GM23248 (cell line): Measurements from ENCODE around the gene NEK2. TPM values are rescaled to one million over a fixed set of nuclear protein-coding genes. Genes with fewer than 3 reads are reported as not detected.

Experiments
- DNase-seq: peaks from one replicate; pipeline ENCODE4 v3.0.0-alpha.2; 2015
- H2AFZ ChIP-seq: fragments of 200-600 bp; sonication (generic); 2 replicates; pipeline ENCODE4 v1.6.1; 2016; ENCODE audit warnings: antibody characterized with exemption
- H3F3A ChIP-seq: fragments of 200-600 bp; sonication (generic); 2 replicates; pipeline ENCODE4 v1.6.1; 2016; ENCODE audit warnings: mild to moderate bottlenecking, antibody characterized with exemption, mixed run types; ENCODE audit not compliant: insufficient read depth
- H3K27ac ChIP-seq: fragments of 200-600 bp; sonication (generic); 2 replicates; pipeline ENCODE4 v1.5.1; 2016; ENCODE audit warnings: mild to moderate bottlenecking
- H3K27me3 ChIP-seq: fragments of 200-600 bp; sonication (generic); replicated peaks from 2 replicates; pipeline ENCODE4 v1.6.1; 2016; ENCODE audit warnings: mild to moderate bottlenecking; ENCODE audit not compliant: insufficient read depth
- H3K36me3 ChIP-seq: fragments of 200-600 bp; sonication (generic); 2 replicates; pipeline ENCODE4 v1.6.1; 2016; ENCODE audit warnings: low read depth, mild to moderate bottlenecking
- H3K4me1 ChIP-seq: fragments of 200-600 bp; sonication (generic); 2 replicates; pipeline ENCODE4 v1.6.1; 2016; ENCODE audit warnings: mild to moderate bottlenecking; ENCODE audit not compliant: insufficient read depth
- H3K4me2 ChIP-seq: fragments of 200-600 bp; sonication (generic); one replicate; pipeline ENCODE4 v1.6.1; 2016; ENCODE audit warnings: mild to moderate bottlenecking; ENCODE audit not compliant: unreplicated experiment
- H3K4me3 ChIP-seq: fragments of 200-600 bp; sonication (generic); 2 replicates; pipeline ENCODE4 v1.5.1; 2016; ENCODE audit warnings: mild to moderate bottlenecking
- H3K79me2 ChIP-seq: fragments of 200-600 bp; sonication (generic); 2 replicates; pipeline ENCODE4 v1.6.1; 2016; ENCODE audit warnings: mild to moderate bottlenecking; ENCODE audit not compliant: insufficient read depth
- H3K9ac ChIP-seq: fragments of 200-600 bp; sonication (generic); 2 replicates; pipeline ENCODE4 v1.6.1; 2016; ENCODE audit warnings: mild to moderate bottlenecking
- H3K9me2 ChIP-seq: fragments of 200-600 bp; sonication (generic); 2 replicates; pipeline ENCODE4 v1.6.1; 2016; ENCODE audit warnings: mixed run types, mild to moderate bottlenecking, moderate library complexity; ENCODE audit not compliant: insufficient read depth
- H3K9me3 ChIP-seq: fragments of 200-600 bp; sonication (generic); one replicate; pipeline ENCODE4 v1.6.1; 2017; ENCODE audit warnings: low read depth
- H4K20me1 ChIP-seq: fragments of 200-600 bp; sonication (generic); 2 replicates; pipeline ENCODE4 v1.6.0; 2016; ENCODE audit not compliant: insufficient read depth
- EZH2 ChIP-seq: fragments of 200-600 bp; sonication (generic); IDR thresholded peaks from 2 replicates; pipeline ENCODE4 v1.6.1; 2018; ENCODE audit warnings: antibody characterized with exemption, mild to moderate bottlenecking; ENCODE audit not compliant: insufficient read depth, poor library complexity, severe bottlenecking
- EZH2phosphoT487 ChIP-seq: fragments of 200-600 bp; sonication (generic); IDR thresholded peaks from 2 replicates; pipeline ENCODE4 v1.6.1; 2018; ENCODE audit warnings: antibody characterized with exemption, moderate library complexity, mild to moderate bottlenecking, low read depth; ENCODE audit not compliant: insufficient read depth
- WGBS, 2 experiments: methylation state at CpG; one replicate each; pipeline ENCODE4 v1.1.6; 2015 to 2017; ENCODE audit warnings: low lambda C conversion rate in 2 of 2, low coverage in 1 of 2; ENCODE audit errors: missing lambda C conversion rate in 2 of 2; 5-methylcytosine and 5-hydroxymethylcytosine counted together
- in situ Hi-C: fragments of 300-500 bp; cut with MboI; formaldehyde crosslinking; loops from 2 replicates; pipeline ENCODE4 v1.15.0; 2020
- polyA plus RNA-seq: library from polyadenylated mRNA; unstranded; fragments of >200 nt; fragmentation: Nextera tagmentation; extraction: Ambion mirVana; gene quantifications from 2 replicates; pipeline ENCODE4 v1.2.1, GENCODE V29; 2016
- total RNA-seq: library from RNA; depleted of rRNA; stranded (reverse); fragments of >200 nt; shearing (Covaris generic); gene quantifications from 2 replicates; pipeline ENCODE4 v1.2.3, GENCODE V29; 2014

NEK2 gene
- total and polyA plus RNA-seq, 2 experiments from 2014 or later, result 10.6 to 11.3 TPM

DNA sequence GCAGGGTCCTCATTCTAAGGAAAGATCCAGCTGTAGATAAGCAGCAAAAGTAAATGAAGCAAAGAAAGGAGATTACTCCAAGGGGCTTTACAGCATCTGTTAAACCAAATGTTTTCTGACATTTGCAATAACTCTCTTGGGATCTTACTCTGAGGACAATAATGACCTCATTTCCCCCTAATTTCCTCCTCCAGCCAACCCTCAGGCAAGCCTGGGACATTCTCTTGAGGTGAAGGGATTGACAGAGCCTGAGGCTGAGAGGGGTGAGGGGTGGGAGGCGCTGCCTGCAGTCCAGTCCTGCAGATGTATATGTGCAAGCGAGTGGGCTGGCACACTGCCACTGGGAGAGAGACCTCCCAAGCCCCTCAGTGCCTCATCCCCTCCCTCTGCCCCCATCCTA lies 40.5 kb upstream of the NEK2 start:
- Histone ChIP-seq H4K20me1 (no peaks in the 10 kb centered on the region), H3K4me1 (no peaks in the 10 kb centered on the region), H3K9me2 (no peaks in the 10 kb centered on the region), H3K4me3 (no peak overlapping the region), H3K9me3 (no peaks in the 10 kb centered on the region), H3K27ac (no peak overlapping the region), H3F3A (no peaks in the 10 kb centered on the region), H2AFZ (no peak overlapping the region), H3K9ac (no peak overlapping the region), H3K36me3 (no peaks in the 10 kb centered on the region), H3K79me2 (no peaks in the 10 kb centered on the region), H3K4me2 (no peak overlapping the region), H3K27me3 (no peaks in the 10 kb centered on the region; the same call in 1 of the 2 replicates)
- no peak for DNase-seq
- in situ Hi-C loops, result no loop called here
- TF ChIP-seq EZH2phosphoT487, result no peak
- no peak for TF ChIP-seq EZH2
- WGBS, 2 experiments, result 8 to 10% methylated on average over 2 of the region's 2 CpGs

DNA sequence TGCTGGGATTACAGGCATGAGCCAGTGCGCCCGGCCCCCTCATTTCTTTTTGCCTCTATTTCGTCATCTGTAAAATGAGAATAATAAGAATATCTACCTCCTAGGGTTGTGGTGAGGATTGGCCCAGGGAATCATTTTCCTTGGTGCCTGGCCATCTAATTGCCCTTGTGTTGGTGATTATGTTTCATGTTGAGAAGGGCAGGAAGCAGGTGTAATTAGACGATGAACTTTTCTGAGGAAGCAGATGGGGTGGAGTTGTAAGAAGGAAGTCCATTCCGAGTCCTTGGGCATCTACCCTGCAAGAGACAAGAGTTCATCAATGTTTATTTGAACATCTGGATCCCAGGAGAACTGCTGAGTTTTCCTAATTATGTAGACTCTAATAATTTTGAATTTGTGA lies 38.7 kb upstream of the NEK2 start:
- in situ Hi-C loops, result no loop called here
- Histone ChIP-seq H3K9ac (no peak overlapping the region), H3K27ac (no peak overlapping the region), H3K79me2 (no peaks in the 10 kb centered on the region), H3K4me1 (no peaks in the 10 kb centered on the region), H3K9me3 (no peaks in the 10 kb centered on the region), H3K36me3 (no peaks in the 10 kb centered on the region), H3K4me3 (no peak overlapping the region), H2AFZ (no peak overlapping the region), H3K27me3 (no peaks in the 10 kb centered on the region; the same call in 1 of the 2 replicates), H3K9me2 (no peaks in the 10 kb centered on the region), H4K20me1 (no peaks in the 10 kb centered on the region), H3K4me2 (no peak overlapping the region), H3F3A (no peaks in the 10 kb centered on the region)
- no peak for DNase-seq
- TF ChIP-seq EZH2phosphoT487 (no peak), EZH2 (no peak)
- whole genome bisulfite sequencing, 2 experiments, result 65 to 67% methylated on average over 5 of the region's 5 CpGs

DNA sequence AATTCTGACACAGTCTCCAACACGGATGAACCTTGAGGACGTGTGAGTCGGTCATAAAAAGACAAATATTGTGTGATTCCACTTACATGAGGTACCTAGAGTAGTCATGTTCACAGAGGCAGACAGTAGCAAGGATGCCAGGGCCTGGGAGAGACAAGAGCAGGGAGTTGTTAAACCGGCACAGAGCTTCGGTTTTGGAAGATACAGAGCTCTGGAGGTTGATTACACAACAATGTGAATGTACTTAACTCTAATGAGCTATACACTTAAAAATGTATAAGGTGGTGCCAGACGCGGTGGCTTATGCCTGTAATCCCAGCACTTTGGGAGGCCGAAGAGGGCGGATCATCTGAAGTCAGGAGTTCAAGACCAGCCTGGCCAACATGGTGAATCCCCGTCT lies 37.8 kb upstream of the NEK2 start:
- H3K36me3 ChIP-seq, result no peaks in the 10 kb centered on the region
- H3K4me3 ChIP-seq, result no peak overlapping the region
- 61 to 62% methylated on average over 10 of the region's 10 CpGs for WGBS, 2 experiments
- no peak overlapping the region for H3K27ac ChIP-seq
- no peaks in the 10 kb centered on the region for H4K20me1 ChIP-seq
- DNase-seq, result peak; percentile 13
- no peak overlapping the region for H3K4me2 ChIP-seq
- no peaks in the 10 kb centered on the region for H3K79me2 ChIP-seq
- no peaks in the 10 kb centered on the region for H3K9me3 ChIP-seq
- H3K9me2 ChIP-seq, result no peaks in the 10 kb centered on the region
- H2AFZ ChIP-seq, result no peak overlapping the region
- no peaks in the 10 kb centered on the region; the same call in 1 of the 2 replicates for H3K27me3 ChIP-seq
- TF ChIP-seq EZH2phosphoT487, result no peak
- no peak for TF ChIP-seq EZH2
- H3K4me1 ChIP-seq, result no peaks in the 10 kb centered on the region
- in situ Hi-C loops, result no loop called here
- H3F3A ChIP-seq, result no peaks in the 10 kb centered on the region
- no peak overlapping the region for H3K9ac ChIP-seq

DNA sequence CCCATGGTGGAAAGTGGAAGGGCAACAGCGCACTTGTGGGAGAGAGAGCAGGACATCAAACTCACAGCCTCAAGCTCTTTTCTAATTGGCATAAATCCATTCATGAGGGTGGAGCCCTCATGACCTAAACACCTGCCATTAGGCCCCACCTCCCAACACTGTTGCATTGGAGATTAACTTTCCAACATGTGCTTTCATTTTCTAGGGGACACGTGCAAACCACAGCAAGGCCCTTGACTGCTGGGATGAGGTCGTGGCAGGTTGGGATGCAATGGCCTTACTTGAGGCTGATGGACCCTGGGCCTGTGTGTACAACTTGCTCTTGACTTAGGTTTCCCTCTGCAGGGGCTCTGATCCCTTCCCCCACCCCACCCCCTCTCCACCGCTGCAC lies 35.9 kb upstream of the NEK2 start:
- Histone ChIP-seq H3K9ac (no peak overlapping the region), H2AFZ (no peak overlapping the region), H4K20me1 (no peaks in the 10 kb centered on the region), H3K36me3 (no peaks in the 10 kb centered on the region), H3K9me2 (no peaks in the 10 kb centered on the region), H3K4me2 (no peak overlapping the region), H3K79me2 (no peaks in the 10 kb centered on the region), H3K27ac (no peak overlapping the region), H3K9me3 (no peaks in the 10 kb centered on the region), H3K27me3 (no peaks in the 10 kb centered on the region), H3K4me3 (no peak overlapping the region), H3F3A (no peaks in the 10 kb centered on the region), H3K4me1 (no peaks in the 10 kb centered on the region)
- DNase-seq, result no peak
- TF ChIP-seq EZH2phosphoT487, result no peak
- no peak for TF ChIP-seq EZH2
- WGBS, 2 experiments, result 71 to 80% methylated on average over 4 of the region's 4 CpGs
- in situ Hi-C loops, result no loop called here

DNA sequence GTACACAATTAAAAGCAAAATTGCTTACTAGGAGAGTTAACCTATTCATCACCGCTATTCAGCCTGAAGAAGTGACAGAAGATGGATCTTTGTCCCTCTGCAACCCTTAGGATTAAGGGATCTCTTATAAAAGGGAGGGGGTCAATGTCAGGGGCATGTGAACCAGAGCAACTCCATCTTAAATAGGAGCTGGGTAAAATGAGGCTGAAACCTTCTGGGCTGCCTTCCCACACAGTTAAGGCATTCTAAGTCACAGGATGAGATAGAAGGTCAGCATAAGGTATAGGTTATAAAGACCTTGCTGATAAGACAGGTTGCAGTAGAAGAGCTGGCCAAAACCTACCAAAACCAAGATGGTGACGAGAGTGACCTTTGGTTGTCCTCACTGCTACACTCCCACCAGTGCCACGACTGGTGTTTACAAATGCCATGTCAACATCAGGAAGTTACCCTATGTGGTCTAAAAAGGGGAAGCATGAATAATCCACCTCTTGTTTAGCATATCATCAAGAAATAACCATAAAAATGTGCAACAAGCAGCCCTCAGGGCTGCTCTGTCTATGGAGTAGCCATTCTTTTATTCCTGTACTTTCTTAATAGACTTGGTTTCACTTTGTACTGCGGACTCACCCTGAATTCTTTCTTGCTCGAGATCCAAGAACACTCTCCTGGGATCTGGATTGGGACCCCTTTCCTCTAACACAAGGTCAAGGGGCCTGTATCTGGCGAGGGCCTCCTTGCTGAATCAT lies 35.3 kb upstream of the NEK2 start:
- TF ChIP-seq EZH2, result no peak
- TF ChIP-seq EZH2phosphoT487, result no peak
- no peaks in the 10 kb centered on the region for H3F3A ChIP-seq
- H3K9me2 ChIP-seq, result no peaks in the 10 kb centered on the region
- no peaks in the 10 kb centered on the region for H4K20me1 ChIP-seq
- H3K4me3 ChIP-seq, result no peak overlapping the region
- H3K27me3 ChIP-seq, result no peaks in the 10 kb centered on the region
- 72 to 74% methylated on average over 6 of the region's 6 CpGs for WGBS, 2 experiments
- no peak overlapping the region for H3K9ac ChIP-seq
- H2AFZ ChIP-seq, result no peak overlapping the region
- H3K79me2 ChIP-seq, result no peaks in the 10 kb centered on the region
- H3K4me2 ChIP-seq, result no peak overlapping the region
- no peak for DNase-seq
- in situ Hi-C loops, result no loop called here
- no peaks in the 10 kb centered on the region for H3K4me1 ChIP-seq
- H3K27ac ChIP-seq, result no peak overlapping the region
- no peaks in the 10 kb centered on the region for H3K36me3 ChIP-seq
- H3K9me3 ChIP-seq, result no peaks in the 10 kb centered on the region
